ENCODE measurements around the gene LAGE3.

LAGE3 gene

GRCh38 chrX:154482786-154483185 is 3.7 kb upstream of the LAGE3 start:
- Histone ChIP-seq H4K20me1 (ENCODE audit: insufficient read depth, low read length, poor library complexity, severe bottlenecking) (peaks cover 5% of the 10 kb centered on the region), H3F3A (ENCODE audit: low read depth) (no peaks in the 10 kb centered on the region), H3K4me2 (ENCODE audit: low read depth, low read length, poor library complexity, severe bottlenecking) (no peak overlapping the region), H3K9me2 (replicated peaks; ENCODE audit: low read depth, low read length) (no peaks in the 10 kb centered on the region), H3K27me3 (ENCODE audit: insufficient read depth, low read length, poor library complexity, severe bottlenecking) (no peaks in the 10 kb centered on the region), H3K9me3 (ENCODE audit: insufficient read depth, low read depth, low read length) (no peaks in the 10 kb centered on the region), H3K9ac (ENCODE audit: low read depth, low read length, poor library complexity, severe bottlenecking) (no peak overlapping the region), H2AFZ (ENCODE audit: low read length) (no peak overlapping the region), H3K4me1 (ENCODE audit: insufficient read depth, low read length, poor library complexity, severe bottlenecking) (peaks cover 11% of the 10 kb centered on the region), H3K79me2 (ENCODE audit: insufficient read depth, low read length) (peaks cover 36% of the 10 kb centered on the region), H3K4me3 (ENCODE audit: low read length, poor library complexity, severe bottlenecking) (no peak overlapping the region), H3K36me3 (ENCODE audit: insufficient read depth, low read length) (no peaks in the 10 kb centered on the region)
- TF ChIP-seq EZH2phosphoT487 (IDR thresholded peaks at IDR 0.05; ENCODE audit: borderline replicate concordance) (no peak), CTCF (conservative IDR thresholded peaks at IDR 0.05; ENCODE audit: low read length) (no peak)

- no peak overlapping the region for H2AFZ ChIP-seq (ENCODE audit: low read length)
Observed at GRCh38 chrX:154481911-154482601, 3.0 kb upstream of the LAGE3 start.

GRCh38 chrX:154481195-154481594 is 2.1 kb upstream of the LAGE3 start:
- Histone ChIP-seq H3K9me3 (ENCODE audit: insufficient read depth, low read depth, low read length) (no peaks in the 10 kb centered on the region), H4K20me1 (ENCODE audit: insufficient read depth, low read length, poor library complexity, severe bottlenecking) (peaks cover 5% of the 10 kb centered on the region), H3K79me2 (ENCODE audit: insufficient read depth, low read length) (peaks cover 36% of the 10 kb centered on the region), H3K4me2 (ENCODE audit: low read depth, low read length, poor library complexity, severe bottlenecking) (no peak overlapping the region), H3K9me2 (replicated peaks; ENCODE audit: low read depth, low read length) (no peaks in the 10 kb centered on the region), H3K4me1 (ENCODE audit: insufficient read depth, low read length, poor library complexity, severe bottlenecking) (peaks cover 14% of the 10 kb centered on the region), H3K27me3 (ENCODE audit: insufficient read depth, low read length, poor library complexity, severe bottlenecking) (no peaks in the 10 kb centered on the region), H3K4me3 (ENCODE audit: low read length, poor library complexity, severe bottlenecking) (no peak overlapping the region), H3K36me3 (ENCODE audit: insufficient read depth, low read length) (no peaks in the 10 kb centered on the region), H2AFZ (ENCODE audit: low read length) (no peak overlapping the region), H3F3A (ENCODE audit: low read depth) (no peaks in the 10 kb centered on the region), H3K9ac (ENCODE audit: low read depth, low read length, poor library complexity, severe bottlenecking) (no peak overlapping the region)
- TF ChIP-seq EZH2phosphoT487 (IDR thresholded peaks at IDR 0.05; ENCODE audit: borderline replicate concordance) (no peak), CTCF (conservative IDR thresholded peaks at IDR 0.05; ENCODE audit: low read length) (no peak)

More at GRCh38 chrX:154481911-154482601, 3.0 kb upstream of the LAGE3 start:
- Histone ChIP-seq H3K36me3 (ENCODE audit: insufficient read depth, low read length) (no peaks in the 10 kb centered on the region), H4K20me1 (ENCODE audit: insufficient read depth, low read length, poor library complexity, severe bottlenecking) (peaks cover 5% of the 10 kb centered on the region), H3K4me2 (ENCODE audit: low read depth, low read length, poor library complexity, severe bottlenecking) (no peak overlapping the region), H3K9me2 (replicated peaks; ENCODE audit: low read depth, low read length) (no peaks in the 10 kb centered on the region), H3K79me2 (ENCODE audit: insufficient read depth, low read length) (peaks cover 37% of the 10 kb centered on the region), H3K9me3 (ENCODE audit: insufficient read depth, low read depth, low read length) (no peaks in the 10 kb centered on the region), H3K27me3 (ENCODE audit: insufficient read depth, low read length, poor library complexity, severe bottlenecking) (no peaks in the 10 kb centered on the region), H3K9ac (ENCODE audit: low read depth, low read length, poor library complexity, severe bottlenecking) (no peak overlapping the region), H3K4me3 (ENCODE audit: low read length, poor library complexity, severe bottlenecking) (no peak overlapping the region), H3K4me1 (ENCODE audit: insufficient read depth, low read length, poor library complexity, severe bottlenecking) (peaks cover 14% of the 10 kb centered on the region), H3F3A (ENCODE audit: low read depth) (no peaks in the 10 kb centered on the region)
- no peak for TF ChIP-seq CTCF (conservative IDR thresholded peaks at IDR 0.05; ENCODE audit: low read length)
- no peak for TF ChIP-seq EZH2phosphoT487 (IDR thresholded peaks at IDR 0.05; ENCODE audit: borderline replicate concordance)

Measured in Loucy (cell line).